GM12892 (cell line): ENCODE data around the gene FAM186B.

Experiments
- POLR2AphosphoS5 ChIP-seq: IDR thresholded peaks from 2 replicates; pipeline ENCODE4 v1.6.1; 2011; ENCODE audit warnings: low read depth, low read length, control low read depth
- TAF1 ChIP-seq: IDR thresholded peaks from 2 replicates; pipeline ENCODE4 v1.6.1; 2011; ENCODE audit warnings: low read depth, mild to moderate bottlenecking, control low read depth, low read length, borderline replicate concordance

- no peak for TF ChIP-seq TAF1
- no peak for TF ChIP-seq POLR2AphosphoS5
Measured at GRCh38 chr12:49646331-49646830, 40.9 kb upstream of the FAM186B start.
